Measurements from ENCODE around the gene SAP130.
"Not testable (repeated sequence)": the region's sequence is repeated elsewhere in the genome, so short reads cannot be mapped to it uniquely, and the experiment has no call there.

Gene SAP130

DNA sequence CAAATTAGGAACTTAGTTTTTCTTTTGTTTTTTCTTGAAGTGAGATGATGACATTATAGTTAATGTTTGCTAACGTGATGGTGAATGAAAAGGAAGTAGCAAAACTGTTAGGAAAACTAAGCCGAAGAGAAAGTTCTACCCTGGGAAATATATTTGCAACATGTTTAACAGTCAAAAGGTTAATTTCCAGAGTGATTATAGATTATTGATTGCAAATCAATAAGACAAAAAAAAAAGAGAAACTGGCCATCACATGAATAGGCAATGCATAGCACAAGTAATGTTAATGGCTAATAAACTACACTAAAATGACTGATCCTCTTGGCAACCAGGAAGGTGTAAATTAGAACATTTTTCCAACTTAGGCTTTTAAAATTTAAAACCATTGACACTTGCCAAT is 116.1 kb downstream of the SAP130 start:
- no peak overlapping the region for H3K4me3 ChIP-seq (replicated peaks in 1 of 2; ENCODE audit: low read depth in 2 of 2, low read length in 2 of 2)
- DNase-seq (ENCODE audit: low read depth in 2 of 2) = no peak
- TF ChIP-seq, protein P1, sequence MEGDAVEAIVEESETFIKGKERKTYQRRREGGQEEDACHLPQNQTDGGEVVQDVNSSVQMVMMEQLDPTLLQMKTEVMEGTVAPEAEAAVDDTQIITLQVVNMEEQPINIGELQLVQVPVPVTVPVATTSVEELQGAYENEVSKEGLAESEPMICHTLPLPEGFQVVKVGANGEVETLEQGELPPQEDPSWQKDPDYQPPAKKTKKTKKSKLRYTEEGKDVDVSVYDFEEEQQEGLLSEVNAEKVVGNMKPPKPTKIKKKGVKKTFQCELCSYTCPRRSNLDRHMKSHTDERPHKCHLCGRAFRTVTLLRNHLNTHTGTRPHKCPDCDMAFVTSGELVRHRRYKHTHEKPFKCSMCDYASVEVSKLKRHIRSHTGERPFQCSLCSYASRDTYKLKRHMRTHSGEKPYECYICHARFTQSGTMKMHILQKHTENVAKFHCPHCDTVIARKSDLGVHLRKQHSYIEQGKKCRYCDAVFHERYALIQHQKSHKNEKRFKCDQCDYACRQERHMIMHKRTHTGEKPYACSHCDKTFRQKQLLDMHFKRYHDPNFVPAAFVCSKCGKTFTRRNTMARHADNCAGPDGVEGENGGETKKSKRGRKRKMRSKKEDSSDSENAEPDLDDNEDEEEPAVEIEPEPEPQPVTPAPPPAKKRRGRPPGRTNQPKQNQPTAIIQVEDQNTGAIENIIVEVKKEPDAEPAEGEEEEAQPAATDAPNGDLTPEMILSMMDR (IDR thresholded peaks at IDR 0.05; ENCODE audit: low read depth, low read length) = no peak

DNA sequence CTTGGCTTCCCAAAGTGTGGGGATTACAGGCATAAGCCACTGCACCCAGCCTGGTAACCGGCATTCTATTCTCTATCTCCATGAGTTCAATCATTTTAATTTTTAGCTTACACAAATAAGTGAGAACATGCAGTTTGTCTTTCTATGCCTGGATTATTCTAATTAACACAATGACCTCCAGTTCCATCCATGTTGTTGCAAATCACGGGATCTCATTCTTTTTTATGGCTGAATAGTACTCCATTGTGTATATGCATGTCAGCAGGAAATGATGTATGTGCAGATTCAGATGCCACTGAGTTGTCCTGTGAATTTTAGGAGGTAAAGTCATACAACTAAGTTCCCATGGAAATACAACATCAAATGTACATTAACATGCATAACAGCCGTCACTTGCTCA is 117.4 kb downstream of the SAP130 start:
- no peak for DNase-seq (ENCODE audit: low read depth in 2 of 2)
- H3K4me3 ChIP-seq (replicated peaks in 1 of 2; ENCODE audit: low read depth in 2 of 2, low read length in 2 of 2) = no peak overlapping the region
- TF ChIP-seq, protein P1 (IDR thresholded peaks at IDR 0.05; ENCODE audit: low read depth, low read length) = no peak

DNA sequence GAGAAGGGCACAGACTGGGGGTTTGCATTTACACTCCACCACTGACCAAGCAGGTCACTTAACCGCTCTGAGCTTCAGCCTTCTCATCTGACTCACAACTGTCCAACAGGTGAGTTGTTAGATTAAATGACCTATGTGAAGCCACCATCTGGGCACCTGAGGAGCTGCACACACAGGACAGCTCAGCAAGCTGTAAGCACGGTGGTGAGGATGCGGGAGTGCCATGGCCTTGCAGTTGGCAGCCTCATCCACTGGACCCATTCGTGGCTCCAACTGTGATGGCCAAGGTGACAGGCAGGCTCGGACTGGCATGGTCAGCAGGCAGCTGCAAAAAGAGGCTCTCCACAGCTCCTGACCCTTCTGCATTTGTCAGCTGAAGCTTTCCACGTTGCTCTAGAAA is 118.8 kb downstream of the SAP130 start:
- DNase-seq (ENCODE audit: low read depth in 2 of 2) = no peak
- no peak overlapping the region for H3K4me3 ChIP-seq (replicated peaks in 1 of 2; ENCODE audit: low read depth in 2 of 2, low read length in 2 of 2)
- TF ChIP-seq, protein P1 (IDR thresholded peaks at IDR 0.05; ENCODE audit: low read depth, low read length) = no peak

DNA sequence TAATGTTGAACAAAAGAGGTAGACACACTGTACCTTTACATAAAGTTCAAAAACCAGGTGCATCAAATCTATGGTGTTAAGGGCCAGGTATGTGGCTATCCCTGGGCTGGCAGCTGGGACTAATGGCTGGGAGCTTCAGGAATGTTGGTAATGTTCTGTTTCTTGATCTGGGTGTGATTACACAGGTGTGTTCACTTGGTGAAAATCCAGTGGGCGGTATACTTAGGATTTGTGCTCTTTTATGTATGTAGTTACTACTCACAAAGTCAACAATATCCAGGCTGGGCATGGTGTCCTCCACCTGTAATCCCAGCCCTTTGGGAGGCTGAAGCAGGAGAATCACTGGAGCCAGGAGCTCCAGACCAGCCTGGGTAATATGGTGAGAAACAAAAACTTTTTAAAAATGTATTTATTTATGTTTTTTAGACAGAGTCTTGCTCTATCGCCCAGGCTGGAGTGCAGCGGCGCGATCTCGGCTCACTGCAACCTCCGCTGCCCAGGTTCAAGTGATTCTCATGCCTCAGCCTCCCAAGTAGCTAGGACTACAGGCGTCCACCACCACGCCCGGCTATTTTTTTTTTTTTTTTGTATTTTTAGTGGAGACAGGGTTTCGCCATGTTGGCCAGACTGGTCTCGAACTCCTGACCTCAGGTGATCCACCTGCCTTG is 120.0 kb downstream of the SAP130 start:
- DNase-seq (ENCODE audit: low read depth in 2 of 2); H3K4me3 ChIP-seq (replicated peaks in 1 of 2; ENCODE audit: low read depth in 2 of 2, low read length in 2 of 2): not testable (repeated sequence)

DNA sequence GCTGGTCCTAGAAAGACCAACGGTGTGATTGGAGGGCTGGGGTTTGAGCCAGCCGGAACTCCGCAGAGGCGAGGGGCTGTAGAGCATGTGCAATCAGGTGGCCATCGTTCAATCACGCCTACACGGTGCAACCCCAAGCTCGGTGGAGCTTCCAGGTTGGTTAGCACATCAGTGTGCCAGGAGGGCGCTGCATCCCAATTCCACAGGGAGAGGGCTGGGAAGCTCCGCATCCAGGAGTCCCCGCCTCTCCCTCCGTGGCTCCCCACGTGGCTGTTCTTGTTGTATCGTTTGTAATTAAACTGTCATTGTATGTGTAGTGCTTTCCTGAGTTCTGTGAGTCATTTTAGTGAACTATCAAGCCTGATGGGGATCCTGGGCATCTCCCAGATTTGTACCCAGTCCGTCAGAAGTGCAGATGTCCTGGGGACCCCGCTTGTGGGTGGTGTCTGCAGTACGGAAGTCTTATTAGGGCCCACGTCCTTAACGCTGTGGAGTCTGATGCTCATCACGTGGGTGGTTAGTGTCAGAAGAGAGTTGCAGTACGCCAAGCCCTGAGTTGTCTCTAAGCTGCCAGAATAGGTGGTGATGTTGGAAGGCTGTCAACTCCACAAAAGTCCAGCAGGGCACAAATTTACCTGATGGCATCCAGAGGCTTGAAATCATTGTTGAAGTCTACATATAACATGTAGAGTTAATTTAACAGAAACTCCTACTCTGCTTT is 121.5 kb downstream of the SAP130 start:
- no peak for DNase-seq (ENCODE audit: low read depth in 2 of 2)
- TF ChIP-seq, protein P1 (IDR thresholded peaks at IDR 0.05; ENCODE audit: low read depth, low read length) = no peak
- H3K4me3 ChIP-seq (replicated peaks in 1 of 2; ENCODE audit: low read depth in 2 of 2, low read length in 2 of 2) = no peak overlapping the region

DNA sequence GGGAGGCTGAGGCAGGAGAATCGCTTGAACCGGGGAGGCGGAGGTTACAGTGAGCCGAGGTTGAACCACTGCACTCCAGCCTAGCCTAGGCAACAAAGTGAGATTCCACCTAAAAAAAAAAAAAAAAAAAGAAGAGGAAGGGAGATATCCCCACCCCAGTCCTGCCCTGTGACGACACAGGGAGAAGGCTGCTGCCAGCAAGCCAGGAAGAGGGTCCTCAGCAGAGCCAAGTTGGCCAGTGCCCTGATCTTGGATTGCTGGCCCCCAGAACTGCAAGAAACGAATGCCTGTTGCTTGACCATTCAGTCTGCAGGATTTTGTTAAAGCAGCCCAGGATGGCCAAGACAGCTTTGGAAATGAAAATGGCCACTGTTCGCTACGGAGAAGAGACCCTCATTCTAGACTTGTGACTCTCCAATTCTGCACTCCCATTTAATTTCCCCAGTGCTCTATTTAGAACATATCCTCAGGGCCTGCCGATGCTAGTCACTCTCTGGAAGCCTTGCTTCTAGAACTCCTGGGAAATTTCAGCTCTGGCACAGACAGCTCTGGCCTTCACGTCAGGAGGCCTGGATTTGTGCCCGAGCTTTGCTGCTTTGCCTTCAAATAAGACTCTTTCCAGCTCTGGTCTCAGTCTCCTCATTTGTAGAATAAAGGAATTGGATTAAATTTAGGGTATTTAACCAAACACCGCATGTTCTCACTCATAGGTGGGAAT is 126.4 kb downstream of the SAP130 start:
- TF ChIP-seq, protein P1 (IDR thresholded peaks at IDR 0.05; ENCODE audit: low read depth, low read length) = no peak
- DNase-seq (ENCODE audit: low read depth in 2 of 2) = peak in 1 of 2 donors; percentile 75
- no peak overlapping the region for H3K4me3 ChIP-seq (replicated peaks in 1 of 2; ENCODE audit: low read depth in 2 of 2, low read length in 2 of 2)

Data from cardiac fibroblast (primary cell).